HG03066 (cell line): Measurements from ENCODE around the gene C11orf68.

Source experiments
- ATAC-seq: cut with Tn5 transposase; IDR thresholded peaks from one replicate; pipeline ENCODE4 v1.9.1; 2021; ENCODE audit warnings: low read depth; ENCODE audit not compliant: unreplicated experiment

Gene C11orf68

GRCh38 chr11:65945430-65945911 is 26.6 kb upstream of the C11orf68 start, which contains the start of gene TSGA10IP:
TSS of gene TSGA10IP (plus strand) at chr11:65945480. CDS start at chr11:65945676, 196 bp downstream.
- ATAC-seq = no peak

- ATAC-seq = no peak
Observed at GRCh38 chr11:65944767-65945166, 25.9 kb upstream of the C11orf68 start.

DNA sequence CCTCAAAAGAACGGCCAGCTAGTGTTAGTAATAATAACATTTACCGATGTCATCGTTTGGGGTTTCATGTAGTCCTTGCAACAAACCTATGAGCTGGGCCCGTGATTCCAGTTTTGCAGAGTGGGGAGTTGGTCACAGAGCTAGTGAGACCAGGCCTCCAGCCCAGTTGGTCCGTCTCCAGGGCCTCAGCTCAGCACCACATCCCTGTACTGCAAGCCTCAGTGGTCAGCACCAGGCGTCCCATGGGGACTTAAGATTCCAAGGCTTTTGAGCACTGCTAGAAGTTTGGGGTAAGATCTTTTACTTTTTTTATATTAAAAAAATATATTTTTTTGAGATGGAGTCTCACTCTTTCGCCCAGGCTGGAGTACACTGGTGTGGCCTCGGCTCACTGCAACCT is 25.3 kb upstream of the C11orf68 start:
- no peak for ATAC-seq

GRCh38 chr11:65942531-65942930 is 23.7 kb upstream of the C11orf68 start:
- no peak for ATAC-seq

GRCh38 chr11:65941720-65942310 is 23.0 kb upstream of the C11orf68 start:
- no peak for ATAC-seq

GRCh38 chr11:65937766-65938165 is 18.9 kb upstream of the C11orf68 start:
- no peak for ATAC-seq

- no peak for ATAC-seq
Observed at GRCh38 chr11:65934014-65934413, 15.2 kb upstream of the C11orf68 start.

- ATAC-seq = no peak
Observed at GRCh38 chr11:65932558-65932919, 13.7 kb upstream of the C11orf68 start.

GRCh38 chr11:65931773-65932557 is 13.1 kb upstream of the C11orf68 start:
- ATAC-seq = no peak

- no peak for ATAC-seq
Observed at GRCh38 chr11:65928667-65929066, 9.8 kb upstream of the C11orf68 start.

GRCh38 chr11:65927904-65928397 is 9.1 kb upstream of the C11orf68 start:
- ATAC-seq = peak; percentile 62

DNA sequence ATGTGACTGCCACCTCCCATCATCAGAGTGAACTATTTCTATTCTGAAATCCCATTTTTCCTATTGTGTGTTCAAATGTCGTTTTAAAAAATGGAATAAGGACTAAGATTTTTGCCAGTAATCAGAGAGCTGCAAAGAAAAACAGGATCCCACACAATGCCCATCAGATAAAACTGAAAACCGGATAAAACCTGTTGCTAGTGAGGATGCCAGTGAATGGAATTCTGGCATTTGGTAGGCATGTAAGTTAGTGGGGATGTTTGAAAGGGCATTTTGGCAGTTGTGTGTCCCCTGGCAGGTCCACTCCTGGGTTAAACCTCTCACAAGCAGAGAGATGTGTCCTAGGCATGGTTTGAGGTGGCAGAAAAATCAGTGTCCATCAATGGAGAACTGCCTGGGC is 6.5 kb upstream of the C11orf68 start:
- no peak for ATAC-seq

- no peak for ATAC-seq
Observed at GRCh38 chr11:65922565-65922964, 3.7 kb upstream of the C11orf68 start.

- no peak for ATAC-seq
Observed at GRCh38 chr11:65921876-65922275, 3.0 kb upstream of the C11orf68 start.

DNA sequence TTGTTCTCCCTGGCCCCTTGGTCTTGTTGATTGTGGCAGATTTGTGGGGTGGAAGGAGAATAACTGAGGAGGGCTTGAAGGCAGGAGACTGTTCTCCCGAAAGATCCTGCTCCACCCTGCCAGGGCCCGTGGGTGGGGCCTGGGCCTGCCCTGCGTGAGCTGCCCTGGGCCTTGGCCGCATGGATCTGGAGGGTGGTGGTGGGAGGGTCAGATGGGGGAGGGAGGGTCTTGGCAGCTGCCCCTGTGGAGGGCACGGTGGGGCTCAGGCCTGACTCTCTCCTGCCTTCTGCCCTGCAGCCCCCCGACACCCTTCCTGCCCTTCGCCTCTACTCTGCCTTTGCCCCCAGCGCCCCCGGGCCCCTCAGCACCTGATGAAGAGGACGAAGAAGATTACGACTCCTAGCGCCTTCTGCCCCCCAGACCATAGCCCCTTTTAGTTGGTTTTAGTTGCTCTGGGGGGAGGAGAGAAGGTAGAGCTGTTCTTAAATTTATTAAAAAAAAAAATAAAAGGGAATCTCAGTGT is 2.2 kb upstream of the C11orf68 start:
- ATAC-seq = no peak

- no peak for ATAC-seq
Observed at GRCh38 chr11:65920372-65920802, 1.5 kb upstream of the C11orf68 start.

GRCh38 chr11:65919573-65920371 is 910 bp upstream of the C11orf68 start:
- ATAC-seq = peak; percentile 29

DNA sequence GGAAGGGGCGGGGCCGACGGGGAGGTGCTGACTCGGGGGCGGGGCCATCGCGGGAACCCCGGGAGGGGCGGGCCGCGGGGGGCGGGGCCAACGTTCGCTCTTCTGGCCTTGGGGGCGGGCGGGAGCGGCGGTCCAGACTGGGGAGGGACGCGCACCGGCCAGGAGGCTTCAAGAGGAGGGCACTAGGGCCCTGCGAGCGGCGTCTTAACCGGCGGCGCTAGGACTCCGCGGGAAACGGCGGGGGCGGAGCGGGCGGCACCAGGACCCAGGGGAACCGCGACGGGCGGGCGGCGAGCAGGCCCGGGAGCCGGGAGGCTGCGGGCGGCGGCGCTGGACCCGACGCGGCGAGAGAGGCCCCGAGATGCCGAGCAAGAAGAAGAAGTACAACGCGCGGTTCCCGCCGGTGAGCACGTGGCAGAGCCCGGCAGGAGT is 295 bp upstream of the C11orf68 start, which contains the start of gene DRAP1:
Gene DRAP1 (plus strand): TSS at position 286 of the 432 bp plus-strand sequence. CDS start 76 bp downstream, at position 362.
- peak; percentile 86 for ATAC-seq

DNA sequence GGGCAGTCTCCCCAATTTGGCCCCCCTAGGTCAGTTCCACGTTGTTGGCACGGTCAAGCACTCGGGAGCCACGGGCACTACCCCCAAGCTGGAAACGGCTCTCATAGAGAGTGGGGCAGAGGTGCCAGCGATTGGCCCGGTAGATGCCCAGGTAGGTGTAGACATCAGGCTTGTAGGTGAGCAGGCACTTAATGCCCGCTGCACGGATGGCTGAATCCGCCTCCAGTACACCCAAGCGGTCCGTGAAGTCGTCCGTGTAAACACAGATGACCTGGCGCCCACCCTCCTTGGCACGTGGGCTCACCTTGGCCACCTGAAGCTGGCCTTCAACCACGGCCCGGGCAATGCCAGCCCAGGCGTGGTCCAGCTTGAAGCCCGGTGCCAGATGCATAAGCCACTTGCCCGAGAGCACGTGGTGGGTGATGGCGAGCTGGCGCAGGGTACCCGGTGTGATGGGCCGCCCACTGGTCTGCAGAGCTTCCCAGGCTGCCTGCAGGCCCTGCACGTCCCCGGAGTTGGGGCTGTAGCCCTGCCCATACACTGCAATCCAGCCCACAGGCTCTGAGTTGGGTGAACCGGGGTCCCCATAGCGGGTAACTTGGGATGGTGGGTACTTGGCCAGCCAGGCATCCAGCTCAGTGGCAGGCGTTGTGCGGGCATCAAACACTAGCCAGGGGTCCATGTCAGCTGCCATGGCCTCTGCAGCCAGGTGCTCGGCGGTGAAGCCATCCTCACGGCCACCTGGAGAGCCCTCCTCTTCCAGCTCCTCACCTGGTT is 1.2 kb downstream of the C11orf68 start:
- no peak for ATAC-seq

DNA sequence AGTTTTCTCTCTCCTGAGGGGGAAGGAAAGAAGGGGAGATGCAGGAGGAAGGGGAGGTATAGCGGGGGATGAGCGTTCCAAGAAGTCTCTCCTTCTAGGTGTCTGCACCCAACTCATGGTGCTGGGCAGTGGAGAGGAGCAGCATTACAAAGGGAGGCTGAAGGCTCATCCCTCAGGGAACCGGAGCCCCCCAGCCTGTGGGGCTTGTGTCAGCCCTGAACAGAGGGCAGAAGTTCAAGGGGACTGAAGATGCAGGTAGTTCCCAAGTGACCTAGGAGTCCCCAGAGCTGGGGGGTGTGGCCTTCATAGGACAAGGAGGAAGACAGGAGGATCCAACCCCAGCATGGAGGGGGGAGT is 1.8 kb downstream of the C11orf68 start:
- no peak for ATAC-seq
